ENCODE results near the gene RPL21.
"Not testable (repeated sequence)": the region's sequence is repeated elsewhere in the genome, so short reads cannot be mapped to it uniquely, and the experiment has no call there.

RPL21 gene

GRCh38 chr13:27270594-27271520 lies 19.5 kb downstream of the RPL21 start, which contains the start of gene RASL11A:
Gene RASL11A, plus strand, starts transcription at chr13:27270830. Its CDS starts 115 bp downstream, at chr13:27270945.
- H3K9me3 Mint-ChIP-seq, result no peaks in the 10 kb centered on the region
- H3K27ac Mint-ChIP-seq, result peak within 1 kb of the TSS in 1 of 2 donors; percentile 48
- peak; percentile 91 for ATAC-seq
- H3K4me3 Mint-ChIP-seq, result peak within 1 kb of the TSS; percentile 90 to 92
- peak; percentile 75 to 83 for DNase-seq
- H3K27me3 Mint-ChIP-seq, result peaks cover 5% of the 10 kb centered on the region
- peaks cover 17% of the 10 kb centered on the region for H3K4me1 Mint-ChIP-seq

- ATAC-seq (peak; percentile 17), DNase-seq (no peak)
- Mint-ChIP-seq H3K9me3 (no peaks in the 10 kb centered on the region), H3K27me3 (peaks cover 5% of the 10 kb centered on the region), H3K4me3 (peak overlapping the region; percentile 88 to 92), H3K4me1 (peaks cover 17% of the 10 kb centered on the region), H3K27ac (no peak overlapping the region)
These were observed 20.3 kb downstream of the RPL21 start for GRCh38 chr13:27271570-27272096.

GRCh38 chr13:27273658-27274425 lies 22.5 kb downstream of the RPL21 start:
- DNase-seq, result no peak

GRCh38 chr13:27274631-27275030 lies 23.3 kb downstream of the RPL21 start:
- H3K27me3 Mint-ChIP-seq, result peaks cover 5% of the 10 kb centered on the region
- H3K9me3 Mint-ChIP-seq, result no peaks in the 10 kb centered on the region
- DNase-seq (no peak), ATAC-seq (no peak)
- peaks cover 17% of the 10 kb centered on the region for H3K4me1 Mint-ChIP-seq
- H3K27ac Mint-ChIP-seq, result no peak overlapping the region
- H3K4me3 Mint-ChIP-seq, result no peak overlapping the region

More at GRCh38 chr13:27273658-27274425, 22.5 kb downstream of the RPL21 start:
- Mint-ChIP-seq H3K4me1 (peaks cover 17% of the 10 kb centered on the region), H3K27me3 (peaks cover 5% of the 10 kb centered on the region), H3K4me3 (no peak overlapping the region), H3K9me3 (no peaks in the 10 kb centered on the region), H3K27ac (no peak overlapping the region)
- no peak for ATAC-seq

GRCh38 chr13:27276188-27276587 lies 24.8 kb downstream of the RPL21 start:
- Mint-ChIP-seq H3K4me1 (peaks cover 7% of the 10 kb centered on the region), H3K4me3 (no peak overlapping the region), H3K27me3 (peaks cover 5% of the 10 kb centered on the region), H3K27ac (no peak overlapping the region), H3K9me3 (no peaks in the 10 kb centered on the region)
- DNase-seq (no peak), ATAC-seq (no peak)

GRCh38 chr13:27279506-27279905 lies 28.1 kb downstream of the RPL21 start:
- Mint-ChIP-seq H3K4me3 (no peak overlapping the region), H3K27ac (no peak overlapping the region), H3K4me1 (no peaks in the 10 kb centered on the region), H3K27me3 (peaks cover 3% of the 10 kb centered on the region), H3K9me3 (no peaks in the 10 kb centered on the region)
- ATAC-seq, result no peak
- DNase-seq, result no peak

- H3K27ac Mint-ChIP-seq, result no peak overlapping the region
- ATAC-seq (no peak), DNase-seq (no peak)
- no peaks in the 10 kb centered on the region for H3K9me3 Mint-ChIP-seq
- no peak overlapping the region for H3K4me3 Mint-ChIP-seq
- no peaks in the 10 kb centered on the region for H3K4me1 Mint-ChIP-seq
- no peaks in the 10 kb centered on the region for H3K27me3 Mint-ChIP-seq
These were observed 28.8 kb downstream of the RPL21 start for GRCh38 chr13:27280009-27280656.

GRCh38 chr13:27280841-27281240 lies 29.5 kb downstream of the RPL21 start:
- Mint-ChIP-seq H3K27ac (no peak overlapping the region), H3K4me3 (no peak overlapping the region), H3K9me3 (no peaks in the 10 kb centered on the region), H3K27me3 (no peaks in the 10 kb centered on the region), H3K4me1 (no peaks in the 10 kb centered on the region)
- DNase-seq (no peak), ATAC-seq (no peak)

- no peak for ATAC-seq
These were observed 30.1 kb downstream of the RPL21 start for GRCh38 chr13:27281420-27281819.

GRCh38 chr13:27283906-27284493 lies 32.6 kb downstream of the RPL21 start:
- Mint-ChIP-seq H3K9me3 (no peaks in the 10 kb centered on the region), H3K4me1 (no peaks in the 10 kb centered on the region), H3K27ac (no peak overlapping the region), H3K27me3 (no peaks in the 10 kb centered on the region), H3K4me3 (no peak overlapping the region)
- DNase-seq, result peak in 1 of 2 donors; percentile 30
- peak; percentile 83 for ATAC-seq

More at GRCh38 chr13:27281420-27281819, 30.1 kb downstream of the RPL21 start:
- H3K4me3 Mint-ChIP-seq, result no peak overlapping the region
- DNase-seq, result no peak
- no peaks in the 10 kb centered on the region for H3K27me3 Mint-ChIP-seq
- H3K9me3 Mint-ChIP-seq, result no peaks in the 10 kb centered on the region
- no peak overlapping the region for H3K27ac Mint-ChIP-seq
- no peaks in the 10 kb centered on the region for H3K4me1 Mint-ChIP-seq

GRCh38 chr13:27288392-27288791 lies 37.0 kb downstream of the RPL21 start:
- peaks cover 7% of the 10 kb centered on the region for H3K4me1 Mint-ChIP-seq
- no peak overlapping the region for H3K4me3 Mint-ChIP-seq
- ATAC-seq, result no peak
- H3K27ac Mint-ChIP-seq, result no peak overlapping the region
- DNase-seq, result no peak
- no peaks in the 10 kb centered on the region for H3K9me3 Mint-ChIP-seq
- no peaks in the 10 kb centered on the region for H3K27me3 Mint-ChIP-seq

GRCh38 chr13:27289011-27289665 lies 37.8 kb downstream of the RPL21 start:
- no peak for DNase-seq
- Mint-ChIP-seq H3K4me3 (no peak overlapping the region), H3K4me1 (peaks cover 14% of the 10 kb centered on the region), H3K9me3 (no peaks in the 10 kb centered on the region), H3K27ac (no peak overlapping the region), H3K27me3 (no peaks in the 10 kb centered on the region)
- no peak for ATAC-seq

- H3K9me3 Mint-ChIP-seq, result no peaks in the 10 kb centered on the region
- no peaks in the 10 kb centered on the region for H3K27me3 Mint-ChIP-seq
- H3K4me3 Mint-ChIP-seq, result no peak overlapping the region
- DNase-seq, result no peak
- H3K4me1 Mint-ChIP-seq, result peaks cover 27% of the 10 kb centered on the region
- no peak for ATAC-seq
- no peak overlapping the region for H3K27ac Mint-ChIP-seq
These were observed 39.4 kb downstream of the RPL21 start for GRCh38 chr13:27290715-27291114.

- H3K9me3 Mint-ChIP-seq, H3K4me3 Mint-ChIP-seq, H3K27ac Mint-ChIP-seq, ATAC-seq, H3K27me3 Mint-ChIP-seq, DNase-seq: not testable (repeated sequence)
- peaks cover 31% of the 10 kb centered on the region for H3K4me1 Mint-ChIP-seq
These were observed 40.6 kb downstream of the RPL21 start for GRCh38 chr13:27291967-27292366.

Measured in stimulated activated naive CD8-positive, alpha-beta T cell treated with anti-CD3 and anti-CD28 coated beads, Interleukin-15, amount 100 ng/mL, for 72 hours (primary cell).